C4-2B (cell line): ENCODE data around the gene DACT1.

Source experiments
- CTCF ChIP-seq: fragments of 450-650 bp; conservative IDR thresholded peaks from 2 replicates; pipeline ENCODE4 v1.5.1; 2017; ENCODE audit warnings: mild to moderate bottlenecking
- ZFX ChIP-seq: fragments of 450-650 bp; IDR thresholded peaks from 2 replicates; pipeline ENCODE4 v1.6.1; 2017

- no peak for TF ChIP-seq CTCF
- TF ChIP-seq ZFX: no peak
Observed at GRCh38 chr14:58667900-58668299, 30.1 kb downstream of the DACT1 start.
